ENCODE results near the gene SFTPB. TPM values are rescaled to one million over a fixed set of nuclear protein-coding genes. Genes with fewer than 3 reads are reported as not detected.
"Not testable (repeated sequence)": the region's sequence is repeated elsewhere in the genome, so short reads cannot be mapped to it uniquely, and the experiment has no call there.

SFTPB gene
- total RNA-seq, 1 donor from 2014 or later, result 0.16 TPM

GRCh38 chr2:85675427-85675826, 7.4 kb upstream of the SFTPB start:
- no peak for DNase-seq

- DNase-seq, result no peak
These were observed 6.4 kb upstream of the SFTPB start for GRCh38 chr2:85674417-85674816.

- no peak for DNase-seq
These were observed 5.8 kb upstream of the SFTPB start for GRCh38 chr2:85673716-85674375.

GRCh38 chr2:85672456-85672855, 4.5 kb upstream of the SFTPB start:
- DNase-seq, result no peak

GRCh38 chr2:85670416-85670815, 2.4 kb upstream of the SFTPB start:
- not testable (repeated sequence) for DNase-seq

- DNase-seq, result no peak
These were observed 1.6 kb upstream of the SFTPB start for GRCh38 chr2:85669549-85669948.

GRCh38 chr2:85668857-85669142, 801 bp upstream of the SFTPB start:
- DNase-seq, result no peak

- DNase-seq, result no peak
These were observed 414 bp downstream of the SFTPB start for GRCh38 chr2:85667561-85668008.

- DNase-seq, result no peak
These were observed 1.3 kb downstream of the SFTPB start for GRCh38 chr2:85666435-85667316.

- no peak for DNase-seq
These were observed 2.0 kb downstream of the SFTPB start for GRCh38 chr2:85666016-85666415.

- DNase-seq, result no peak
These were observed 2.6 kb downstream of the SFTPB start for GRCh38 chr2:85665264-85665937.

GRCh38 chr2:85663594-85664565, 4.1 kb downstream of the SFTPB start:
- DNase-seq, result no peak

- DNase-seq, result no peak
These were observed 5.0 kb downstream of the SFTPB start for GRCh38 chr2:85662899-85663593.

GRCh38 chr2:85661139-85661858, 6.7 kb downstream of the SFTPB start:
- DNase-seq, result no peak

- DNase-seq, result no peak
These were observed 7.3 kb downstream of the SFTPB start for GRCh38 chr2:85660725-85661124.

- not testable (repeated sequence) for DNase-seq
These were observed 7.7 kb downstream of the SFTPB start for GRCh38 chr2:85660301-85660700.

- no peak for DNase-seq
These were observed 8.5 kb downstream of the SFTPB start for GRCh38 chr2:85659324-85659981.

GRCh38 chr2:85657399-85657798, 10.6 kb downstream of the SFTPB start:
- DNase-seq, result not testable (repeated sequence)

GRCh38 chr2:85656468-85656867, 11.5 kb downstream of the SFTPB start:
- DNase-seq, result no peak

GRCh38 chr2:85655961-85656417, 12.0 kb downstream of the SFTPB start:
- no peak for DNase-seq
